ENCODE data around the gene EPHA5.

EPHA5 gene

GRCh38 chr4:65635051-65635821, 35.1 kb downstream of the EPHA5 start:
- Histone ChIP-seq H3K4me2 (ENCODE audit: insufficient read depth, low read length) (no peak overlapping the region), H3K36me3 (ENCODE audit: insufficient read depth, low read length) (no peaks in the 10 kb centered on the region), H3K9ac (ENCODE audit: low read depth, low read length) (no peak overlapping the region), H3K27me3 (ENCODE audit: insufficient read depth, low read length, poor library complexity) (no peaks in the 10 kb centered on the region), H3K4me3 (ENCODE audit: low read depth in 1 of 2, low read length in 2 of 2) (no peak overlapping the region), H2AFZ (ENCODE audit: low read depth, low read length) (0 out of 2 replicates have a peak overlapping the region, but pooled peaks have one; percentile 18), H3K27ac (ENCODE audit: low read length) (no peak overlapping the region), H3K79me2 (ENCODE audit: insufficient read depth, low read length) (no peaks in the 10 kb centered on the region), H3K4me1 (ENCODE audit: insufficient read depth, low read length) (peaks cover 13% of the 10 kb centered on the region), H4K20me1 (ENCODE audit: insufficient read depth, low read length) (no peaks in the 10 kb centered on the region), H3K9me3 (ENCODE audit: insufficient read depth, low read length, severe bottlenecking) (no peaks in the 10 kb centered on the region)
- ATAC-seq (ENCODE audit: insufficient read depth, low read depth) (peak; percentile 74; the same call in 2 of the 3 replicates), DNase-seq (peak; percentile 7)
- no peak for TF ChIP-seq EZH2 (IDR thresholded peaks at IDR 0.05; ENCODE audit: borderline replicate concordance, low read depth, low read length, severe bottlenecking)
- TF ChIP-seq CTCF (IDR thresholded peaks at IDR 0.05; ENCODE audit: borderline replicate concordance, extremely low read depth, low read length, poor library complexity, severe bottlenecking): no peak

- H3K9me3 ChIP-seq (ENCODE audit: insufficient read depth, low read length, severe bottlenecking): no peaks in the 10 kb centered on the region
- ATAC-seq (ENCODE audit: insufficient read depth, low read depth) (no peak), DNase-seq (no peak)
- H3K4me3 ChIP-seq (ENCODE audit: low read depth in 1 of 2, low read length in 2 of 2): no peak overlapping the region
- no peak overlapping the region for H3K4me2 ChIP-seq (ENCODE audit: insufficient read depth, low read length)
- H3K27ac ChIP-seq (ENCODE audit: low read length): no peak overlapping the region
- TF ChIP-seq EZH2 (IDR thresholded peaks at IDR 0.05; ENCODE audit: borderline replicate concordance, low read depth, low read length, severe bottlenecking): no peak
- no peak for TF ChIP-seq CTCF (IDR thresholded peaks at IDR 0.05; ENCODE audit: borderline replicate concordance, extremely low read depth, low read length, poor library complexity, severe bottlenecking)
- H3K36me3 ChIP-seq (ENCODE audit: insufficient read depth, low read length): no peaks in the 10 kb centered on the region
- H2AFZ ChIP-seq (ENCODE audit: low read depth, low read length): no peak overlapping the region
- no peaks in the 10 kb centered on the region for H3K27me3 ChIP-seq (ENCODE audit: insufficient read depth, low read length, poor library complexity)
- no peaks in the 10 kb centered on the region for H4K20me1 ChIP-seq (ENCODE audit: insufficient read depth, low read length)
- no peak overlapping the region for H3K9ac ChIP-seq (ENCODE audit: low read depth, low read length)
- H3K4me1 ChIP-seq (ENCODE audit: insufficient read depth, low read length): no peaks in the 10 kb centered on the region
- H3K79me2 ChIP-seq (ENCODE audit: insufficient read depth, low read length): no peaks in the 10 kb centered on the region
Measured at GRCh38 chr4:65624651-65625050, 45.6 kb downstream of the EPHA5 start.

- DNase-seq: no peak
- no peak for TF ChIP-seq CTCF (IDR thresholded peaks at IDR 0.05; ENCODE audit: borderline replicate concordance, extremely low read depth, low read length, poor library complexity, severe bottlenecking)
- no peak for TF ChIP-seq EZH2 (IDR thresholded peaks at IDR 0.05; ENCODE audit: borderline replicate concordance, low read depth, low read length, severe bottlenecking)
Measured at GRCh38 chr4:65623506-65623905, 46.8 kb downstream of the EPHA5 start.

More at GRCh38 chr4:65623506-65623905, 46.8 kb downstream of the EPHA5 start:
- H3K4me1 ChIP-seq (ENCODE audit: insufficient read depth, low read length): no peaks in the 10 kb centered on the region
- no peak for ATAC-seq (ENCODE audit: insufficient read depth, low read depth)
- no peaks in the 10 kb centered on the region for H3K27me3 ChIP-seq (ENCODE audit: insufficient read depth, low read length, poor library complexity)
- no peaks in the 10 kb centered on the region for H3K9me3 ChIP-seq (ENCODE audit: insufficient read depth, low read length, severe bottlenecking)
- no peaks in the 10 kb centered on the region for H3K36me3 ChIP-seq (ENCODE audit: insufficient read depth, low read length)
- no peak overlapping the region for H3K4me2 ChIP-seq (ENCODE audit: insufficient read depth, low read length)
- H2AFZ ChIP-seq (ENCODE audit: low read depth, low read length): no peak overlapping the region
- no peaks in the 10 kb centered on the region for H4K20me1 ChIP-seq (ENCODE audit: insufficient read depth, low read length)
- H3K4me3 ChIP-seq (ENCODE audit: low read depth in 1 of 2, low read length in 2 of 2): no peak overlapping the region
- no peak overlapping the region for H3K27ac ChIP-seq (ENCODE audit: low read length)
- no peak overlapping the region for H3K9ac ChIP-seq (ENCODE audit: low read depth, low read length)
- H3K79me2 ChIP-seq (ENCODE audit: insufficient read depth, low read length): no peaks in the 10 kb centered on the region

Data from DND-41 (cell line).